Bone marrow (tissue), 2 donors: Measurements from ENCODE around the gene GRAMD2A.

ENCODE experiments used
- DNase-seq, 2 donors: peaks; one replicate each; lab custom pipeline; 2025; lab: John Stamatoyannopoulos, UW

Gene GRAMD2A

GRCh38 chr15:72133211-72133610 lies 64.4 kb downstream of the GRAMD2A start:
- no peak for DNase-seq

- no peak for DNase-seq
Measured at GRCh38 chr15:72131922-72132321, 65.7 kb downstream of the GRAMD2A start.

DNA sequence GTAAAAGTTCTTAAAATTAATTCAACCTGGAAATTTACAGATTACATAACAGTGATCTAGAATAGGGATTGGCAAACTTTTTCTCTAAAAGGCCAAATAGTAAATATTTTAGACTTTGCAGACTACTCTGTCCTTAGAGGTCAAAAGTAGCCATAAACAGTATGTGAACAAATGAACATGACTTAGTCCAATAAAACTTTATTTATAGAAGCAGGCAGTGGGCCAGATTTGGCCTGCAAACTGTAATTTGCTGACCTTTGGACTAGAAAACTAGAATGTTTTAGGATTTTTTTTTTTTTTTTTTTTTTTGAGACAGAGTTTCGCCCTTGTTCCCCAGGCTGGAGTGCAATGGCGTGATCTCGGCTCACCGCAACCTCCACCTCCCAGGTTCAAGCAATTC lies 67.3 kb downstream of the GRAMD2A start:
- no peak for DNase-seq

DNA sequence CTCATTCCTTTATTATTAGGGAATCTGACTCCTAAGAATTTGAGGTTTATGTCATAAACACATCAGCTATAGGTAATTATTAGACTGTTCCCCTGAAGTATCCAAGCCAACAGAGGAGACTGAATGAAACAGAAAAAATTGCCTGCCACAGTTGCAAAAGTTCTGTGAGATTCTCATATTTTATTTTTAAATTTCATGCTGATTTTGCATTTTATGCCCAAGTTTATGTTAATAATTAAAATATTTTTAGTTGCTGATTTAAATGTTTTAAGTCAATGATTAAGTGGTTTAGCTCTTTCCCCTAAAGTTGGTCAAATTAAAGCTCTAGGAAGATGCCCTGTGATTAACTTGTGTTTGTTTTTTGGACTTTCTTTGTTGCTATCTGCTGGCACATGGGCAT lies 69.2 kb downstream of the GRAMD2A start:
- DNase-seq: no peak

- DNase-seq: no peak
Measured at GRCh38 chr15:72127724-72128322, 69.8 kb downstream of the GRAMD2A start.

DNA sequence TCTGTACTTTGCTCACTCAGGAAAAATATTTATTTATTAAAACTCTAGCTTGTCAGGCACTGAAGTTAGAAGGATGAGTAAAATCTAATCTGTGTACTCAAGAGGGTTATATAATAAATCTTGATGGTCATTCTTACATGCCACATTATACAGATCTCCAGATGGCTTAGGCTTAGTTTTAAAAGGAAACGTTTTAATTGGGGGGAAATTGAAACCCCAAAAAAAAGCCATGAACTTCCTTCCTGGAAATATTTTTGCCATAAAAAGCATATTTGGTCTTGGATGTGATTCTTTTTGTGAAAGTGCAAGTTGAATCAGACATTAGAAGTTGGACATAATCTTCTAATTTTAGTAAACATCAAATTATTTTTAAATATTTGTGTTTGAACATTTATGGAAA lies 73.4 kb downstream of the GRAMD2A start:
- no peak for DNase-seq

- peak; percentile 96 to 97 for DNase-seq
Measured at GRCh38 chr15:72118017-72118978, 79.3 kb downstream of the GRAMD2A start, which contains the start of the genes MYO9A and SENP8. Gene MYO9A, minus strand, starts transcription at chr15:72118150. Its CDS starts 71,587 bp downstream, at chr15:72046563. Gene SENP8, plus strand, starts transcription at chr15:72118403. Its CDS starts 21,221 bp downstream, at chr15:72139624.

- peak in 1 of 2 donors; percentile 97 for DNase-seq
Measured at GRCh38 chr15:72117486-72118016, 80.0 kb downstream of the GRAMD2A start.

DNA sequence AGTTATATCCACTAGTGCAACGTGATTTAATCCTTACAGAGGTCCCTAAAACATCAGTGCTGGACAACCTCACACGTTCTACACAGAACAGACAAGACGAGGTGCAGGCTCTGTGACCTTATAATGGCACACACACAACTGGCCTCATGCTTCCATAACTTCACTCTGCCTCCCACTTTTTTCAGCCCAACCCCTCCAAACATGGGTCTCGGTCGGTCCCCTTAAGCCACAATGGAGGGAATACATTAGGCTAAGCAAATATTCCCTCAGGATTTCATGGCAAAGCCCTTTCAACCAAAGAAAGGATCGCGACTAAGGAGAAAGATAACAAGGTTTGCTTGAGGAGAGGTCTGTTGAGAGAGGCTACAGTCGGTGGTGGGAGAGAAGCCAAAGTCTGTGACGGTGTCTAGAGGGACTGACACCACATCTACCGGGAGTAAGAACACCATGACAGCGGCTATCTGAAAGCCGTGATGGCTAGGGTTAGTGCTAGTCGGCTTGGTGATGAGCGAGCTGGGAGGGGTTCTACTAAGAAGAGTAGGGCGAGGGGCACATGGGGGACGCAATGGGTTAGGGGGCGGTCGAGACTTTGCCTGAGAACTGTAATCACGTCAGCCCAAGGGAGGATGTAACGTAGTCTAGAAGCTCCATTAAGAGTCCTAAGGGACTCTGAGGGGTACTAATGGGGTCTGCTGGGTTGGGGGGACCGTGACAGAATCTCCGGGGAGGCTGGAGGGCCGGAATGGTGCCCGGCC lies 80.7 kb downstream of the GRAMD2A start:
- no peak for DNase-seq

DNA sequence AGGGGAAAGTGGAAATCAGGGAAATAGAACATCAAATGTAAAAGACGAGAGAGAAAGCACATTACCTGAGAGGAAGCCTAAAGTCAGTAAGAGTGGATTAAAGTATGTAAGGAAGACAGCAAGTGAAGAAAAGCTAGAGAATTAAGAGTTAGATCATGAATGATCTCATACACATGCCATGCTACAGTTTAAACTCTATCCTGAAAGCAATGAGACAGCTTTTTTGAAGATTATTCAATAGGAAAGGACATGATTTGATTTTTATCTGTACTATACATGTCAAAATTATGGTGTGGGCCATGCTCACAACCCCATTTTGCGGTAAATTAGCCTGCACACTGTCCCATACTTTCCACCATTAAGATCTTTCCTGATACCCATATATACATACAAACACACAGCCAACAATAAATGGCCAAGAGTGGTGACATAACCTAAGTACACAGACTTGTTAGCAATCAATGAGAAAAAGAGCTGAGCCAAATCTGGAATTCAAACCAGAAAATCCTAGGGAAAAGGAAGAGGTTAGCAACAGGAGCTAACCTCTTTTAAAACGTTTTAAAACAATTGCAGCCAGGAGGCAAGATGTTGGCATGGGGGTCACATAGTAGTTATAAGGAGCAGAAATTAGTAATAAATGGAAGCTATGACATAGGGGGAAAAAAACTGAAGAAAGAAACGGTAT lies 84.1 kb downstream of the GRAMD2A start:
- no peak for DNase-seq

GRCh38 chr15:72112805-72113204 lies 84.8 kb downstream of the GRAMD2A start:
- no peak for DNase-seq

DNA sequence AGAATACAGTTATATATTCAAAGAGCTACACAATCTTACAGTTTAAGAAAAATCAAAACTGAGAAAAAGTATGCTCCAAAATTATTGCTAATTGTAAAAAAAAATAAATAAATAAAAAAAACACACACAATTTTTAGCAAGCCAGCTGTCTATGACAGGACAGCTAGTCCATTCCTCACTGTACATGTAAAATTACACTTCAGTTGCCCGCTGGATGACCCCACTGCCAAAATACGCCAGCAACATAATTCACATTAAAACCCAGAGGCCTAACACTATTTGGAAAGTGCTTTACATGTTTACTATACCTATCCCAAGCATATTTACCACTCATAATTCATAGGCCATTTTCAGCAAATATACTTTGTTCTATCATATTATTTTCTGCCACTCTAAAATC lies 85.5 kb downstream of the GRAMD2A start:
- DNase-seq: no peak

DNA sequence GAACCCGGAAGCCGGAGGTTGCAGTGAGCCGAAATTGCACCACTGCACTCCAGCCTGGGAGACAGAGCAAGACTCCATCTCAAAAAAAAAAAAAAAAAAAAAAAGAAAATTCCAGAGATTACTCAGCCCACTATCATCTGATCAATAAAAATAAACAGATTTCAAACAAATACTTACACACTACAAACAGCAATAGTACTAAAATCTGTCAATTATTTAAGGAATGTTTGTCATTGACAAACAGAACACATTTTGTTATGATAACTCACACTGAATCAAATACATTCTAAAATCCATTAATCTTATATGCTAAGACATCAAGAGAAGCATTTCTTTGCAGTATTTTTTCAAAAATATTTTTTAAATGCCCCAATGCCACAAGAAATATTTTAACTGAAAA lies 87.2 kb downstream of the GRAMD2A start:
- DNase-seq: no peak
